Measurements from ENCODE around the gene TMTC1.

GRCh38 chr12:29486972-29487371, 296.8 kb downstream of the TMTC1 start:
- TF ChIP-seq CTCF (optimal IDR thresholded peaks at IDR 0.05 in 1 of 3, IDR thresholded peaks at IDR 0.05 in 1 of 3, conservative IDR thresholded peaks at IDR 0.05 in 1 of 3; ENCODE audit: extremely low read depth in 1 of 3, insufficient read depth in 2 of 3, low read length in 3 of 3) (no peak), EZH2 (IDR thresholded peaks at IDR 0.05; ENCODE audit: low read length) (no peak)
